GM19468 (cell line): Measurements from ENCODE around the gene THYN1.
"Not testable (repeated sequence)": the region's sequence is repeated elsewhere in the genome, so short reads cannot be mapped to it uniquely, and the experiment has no call there.

Experiments
- ATAC-seq: cut with Tn5 transposase; IDR thresholded peaks from one replicate; pipeline ENCODE4 v1.9.1; 2021; ENCODE audit warnings: mild to moderate bottlenecking, moderate library complexity, moderate number of reproducible peaks; ENCODE audit not compliant: unreplicated experiment; ENCODE audit errors: extremely low read depth

Gene THYN1

GRCh38 chr11:134275534-134276395 is 22.6 kb upstream of the THYN1 start, which contains the start of gene GLB1L3:
Gene GLB1L3, plus strand, starts transcription at chr11:134276379. Its CDS starts 362 bp downstream, at chr11:134276741.
- ATAC-seq, result peak; percentile 47

GRCh38 chr11:134275188-134275533 is 22.0 kb upstream of the THYN1 start:
- no peak for ATAC-seq

GRCh38 chr11:134273317-134273712 is 20.2 kb upstream of the THYN1 start:
- no peak for ATAC-seq

GRCh38 chr11:134272381-134273316 is 19.5 kb upstream of the THYN1 start:
- no peak for ATAC-seq

- ATAC-seq, result no peak
Measured at GRCh38 chr11:134271978-134272377, 18.8 kb upstream of the THYN1 start.

GRCh38 chr11:134270250-134270714 is 17.1 kb upstream of the THYN1 start:
- ATAC-seq, result no peak

- no peak for ATAC-seq
Measured at GRCh38 chr11:134267966-134268365, 14.8 kb upstream of the THYN1 start.

- no peak for ATAC-seq
Measured at GRCh38 chr11:134267461-134267860, 14.3 kb upstream of the THYN1 start.

GRCh38 chr11:134266841-134267251 is 13.7 kb upstream of the THYN1 start:
- no peak for ATAC-seq

GRCh38 chr11:134266440-134266839 is 13.3 kb upstream of the THYN1 start:
- no peak for ATAC-seq

GRCh38 chr11:134264966-134265764 is 12.0 kb upstream of the THYN1 start:
- no peak for ATAC-seq

- ATAC-seq, result no peak
Measured at GRCh38 chr11:134261626-134262488, 8.7 kb upstream of the THYN1 start.

- no peak for ATAC-seq
Measured at GRCh38 chr11:134260983-134261382, 7.8 kb upstream of the THYN1 start.

GRCh38 chr11:134260503-134260902 is 7.4 kb upstream of the THYN1 start:
- ATAC-seq, result no peak

GRCh38 chr11:134258577-134258976 is 5.4 kb upstream of the THYN1 start:
- ATAC-seq, result no peak

GRCh38 chr11:134257101-134257500 is 3.9 kb upstream of the THYN1 start:
- ATAC-seq, result no peak

- ATAC-seq, result not testable (repeated sequence)
Measured at GRCh38 chr11:134255184-134255561, 2.0 kb upstream of the THYN1 start.

- no peak for ATAC-seq
Measured at GRCh38 chr11:134254433-134255183, 1.5 kb upstream of the THYN1 start.
